NT2/D1 (cell line): ENCODE data around the gene ABI3BP.

ENCODE experiments used
- SUZ12 ChIP-seq: IDR thresholded peaks from 2 replicates; pipeline ENCODE4 v1.6.1; 2011; ENCODE audit not compliant: insufficient read length, insufficient read depth; ENCODE audit errors: extremely low read depth
- ZNF274 ChIP-seq: IDR thresholded peaks from 2 replicates; pipeline ENCODE4 v1.6.1; 2011; ENCODE audit warnings: mild to moderate bottlenecking, low read depth, low read length

DNA sequence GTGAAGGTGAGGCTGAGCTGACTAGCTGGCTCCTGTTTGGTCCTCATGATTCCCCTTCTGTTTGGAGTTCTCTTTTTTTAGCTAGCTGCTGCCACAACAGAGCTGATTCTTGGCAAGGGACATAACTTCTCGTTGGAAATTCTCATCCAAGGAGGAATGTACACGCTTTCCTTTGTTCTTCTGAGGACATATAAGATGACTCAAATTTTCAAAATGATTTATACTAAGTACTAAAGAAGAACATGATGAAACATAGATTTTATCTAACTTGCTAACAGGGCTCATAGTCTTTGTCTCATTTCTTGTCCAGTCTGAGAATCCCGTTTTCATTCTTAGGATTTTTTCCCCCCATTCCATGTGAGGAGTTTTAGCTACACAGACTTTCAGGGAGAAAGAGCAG lies 286.9 kb downstream of the ABI3BP start:
- TF ChIP-seq SUZ12: no peak
- no peak for TF ChIP-seq ZNF274
